Tongue (tissue), 2 donors: ENCODE measurements around the gene PADI1. TPM values are rescaled to one million over a fixed set of nuclear protein-coding genes. Genes with fewer than 3 reads are reported as not detected.

Experiments
- DNase-seq: peaks from one replicate; pipeline ENCODE4 v3.0.0-alpha.2; 2015
- total RNA-seq: library from RNA; depleted of rRNA; stranded (reverse); fragments of >200 nt; gene quantifications from one replicate; pipeline ENCODE4 v1.2.3, GENCODE V29; 2014

PADI1 gene
- total RNA-seq, 1 donor from 2014 or later, result 10.3 TPM

DNA sequence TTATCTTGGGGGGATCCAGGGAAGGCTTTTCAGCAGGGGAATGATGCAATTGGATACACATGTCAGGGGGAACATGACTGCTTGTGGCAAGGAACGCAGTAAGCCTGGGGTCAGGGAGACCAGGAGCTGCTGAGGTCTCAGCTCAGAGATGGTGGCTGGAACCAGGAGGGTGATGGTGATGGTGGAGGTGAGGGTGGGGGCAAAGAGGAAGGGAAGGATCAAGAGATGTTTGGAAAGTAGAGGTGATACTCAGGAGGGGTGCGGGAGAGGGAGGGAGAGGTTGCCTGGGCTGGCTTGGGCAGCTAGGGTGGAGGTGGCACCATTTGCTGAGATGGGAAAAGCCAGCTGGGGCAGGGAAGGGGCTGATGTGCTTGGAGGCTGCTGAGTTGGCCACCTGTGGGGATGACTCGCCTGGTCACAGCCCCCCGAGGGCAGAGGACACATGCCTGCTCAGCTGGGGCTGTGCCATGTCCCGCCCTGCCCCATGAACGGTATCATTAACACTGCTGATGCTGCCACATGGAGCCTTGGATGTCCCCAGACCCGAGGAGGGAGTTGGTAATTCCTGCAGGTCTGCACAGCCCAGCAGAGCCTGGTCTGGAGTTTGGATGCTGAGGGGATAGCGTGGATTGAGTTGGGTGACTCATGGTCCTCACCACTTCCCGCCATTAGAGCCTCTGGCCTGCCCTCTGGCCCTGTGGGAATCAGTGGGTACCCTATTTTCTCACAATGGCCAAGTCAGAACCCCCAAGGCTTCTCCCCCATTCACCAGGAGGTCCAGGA, 6.3 kb upstream of the PADI1 start:
- DNase-seq, result no peak

DNA sequence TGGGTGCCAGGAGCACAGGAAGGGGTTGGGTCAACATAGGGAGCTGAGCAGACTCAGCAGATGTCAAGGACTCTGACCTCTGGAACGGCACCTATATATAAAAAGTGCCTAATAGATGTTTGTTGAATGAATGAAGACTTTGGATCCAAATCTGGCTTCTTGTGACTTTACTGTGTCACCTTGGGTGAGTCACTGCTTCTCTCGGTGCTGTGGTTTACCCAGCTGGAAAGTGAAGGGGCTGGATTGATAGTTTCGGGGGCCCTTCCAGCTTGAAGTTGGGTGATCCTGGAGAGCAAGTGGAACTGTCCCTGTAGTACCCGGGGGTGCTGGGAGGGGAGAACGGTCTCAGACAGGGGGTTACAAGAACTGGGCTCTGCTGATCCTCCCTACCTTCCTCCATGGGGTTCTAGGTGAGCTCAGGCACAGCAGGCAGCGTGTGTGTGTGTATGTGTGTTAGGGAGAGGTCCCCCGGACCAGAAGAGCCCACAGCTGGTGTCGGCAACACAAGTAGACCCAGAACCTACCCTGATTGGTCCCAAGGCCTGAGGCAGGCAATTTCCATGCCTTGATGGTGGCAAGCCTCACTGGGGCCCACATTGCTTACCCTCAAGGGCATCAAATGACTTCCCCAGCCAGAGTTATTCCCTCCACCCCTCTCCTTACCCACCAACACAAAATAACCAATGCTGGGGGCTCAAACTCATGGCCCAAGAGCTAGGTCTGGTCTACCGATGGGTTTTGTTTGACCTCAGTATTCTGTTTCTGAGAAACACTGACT, 5.5 kb upstream of the PADI1 start:
- DNase-seq, result no peak

DNA sequence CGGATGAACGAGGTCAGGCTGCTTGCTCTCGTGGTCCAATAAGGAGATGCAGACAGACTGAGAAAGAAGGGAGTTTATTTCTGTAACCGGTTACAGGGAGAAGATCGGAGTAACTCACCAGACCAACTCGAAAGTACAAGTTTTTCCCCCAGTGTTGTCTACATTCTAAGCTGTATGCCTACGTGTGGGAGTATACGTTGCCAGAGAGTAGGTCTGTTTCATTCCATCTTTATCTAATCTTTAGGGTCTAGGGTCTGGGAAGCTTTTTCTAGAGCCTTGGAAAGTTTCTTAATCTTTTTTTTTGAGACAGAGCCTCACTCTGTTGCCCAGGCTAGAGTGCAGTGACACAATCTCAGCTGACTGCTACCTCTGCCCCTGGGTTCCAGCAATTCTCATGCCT, 4.7 kb upstream of the PADI1 start:
- DNase-seq, result no peak

DNA sequence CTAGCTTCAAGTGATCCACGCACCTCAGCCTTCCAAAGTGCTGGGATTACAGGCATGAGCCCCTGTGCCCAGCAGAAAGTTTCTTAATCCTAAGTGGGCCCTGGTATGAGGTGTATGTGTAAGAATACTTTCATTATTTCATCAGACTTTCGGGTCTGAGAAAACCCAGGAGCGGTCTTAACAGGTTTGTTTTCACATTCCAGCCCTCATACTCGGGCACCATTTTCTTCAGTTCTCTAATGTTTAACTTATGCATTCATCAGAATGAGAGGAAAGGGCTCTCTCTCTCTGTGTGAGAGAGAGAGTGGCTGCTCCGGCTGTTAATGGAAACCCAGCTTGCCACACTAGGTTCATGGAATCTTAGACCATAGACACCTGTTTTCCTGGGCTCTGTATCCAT, 4.2 kb upstream of the PADI1 start:
- DNase-seq, result no peak

DNA sequence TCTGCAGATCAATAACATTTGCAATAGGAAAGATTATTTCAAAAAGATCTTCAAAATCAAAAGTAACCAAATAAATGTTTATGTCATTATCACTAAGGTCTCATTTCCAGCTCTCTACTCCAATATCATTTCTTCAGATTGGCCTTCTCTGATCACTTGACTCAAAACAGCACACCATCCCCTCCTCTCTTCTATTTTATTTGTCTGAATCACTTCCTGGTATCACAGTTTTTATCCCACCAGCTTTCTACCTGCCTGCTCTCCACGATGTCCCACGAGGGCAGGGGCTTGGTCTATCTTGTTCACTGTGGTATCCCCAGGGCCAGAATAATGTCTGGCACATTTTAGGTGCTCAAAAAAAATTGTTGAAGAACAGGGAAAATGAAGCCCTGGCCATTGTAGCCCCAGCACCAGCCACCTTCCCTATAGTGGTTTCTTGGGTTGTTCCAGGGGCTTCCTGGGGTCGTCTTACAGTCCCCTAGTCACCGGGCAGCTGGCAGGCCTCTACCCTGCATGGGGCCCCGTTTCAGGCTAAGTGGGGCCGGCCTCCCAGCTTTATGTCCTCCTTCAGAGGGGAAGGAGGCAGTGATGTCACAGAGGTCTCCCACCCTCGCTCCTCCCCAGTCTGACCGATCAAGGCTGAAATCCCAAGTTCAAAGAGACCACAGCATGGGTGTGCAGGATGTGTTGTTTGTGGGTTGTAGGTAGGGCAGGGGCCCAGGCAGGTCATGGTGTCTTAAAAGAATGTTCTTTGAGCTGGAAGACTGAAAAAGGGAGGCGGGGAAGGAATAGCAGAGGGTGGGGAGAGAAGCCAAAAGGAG, 3.5 kb upstream of the PADI1 start:
- DNase-seq, result no peak

DNA sequence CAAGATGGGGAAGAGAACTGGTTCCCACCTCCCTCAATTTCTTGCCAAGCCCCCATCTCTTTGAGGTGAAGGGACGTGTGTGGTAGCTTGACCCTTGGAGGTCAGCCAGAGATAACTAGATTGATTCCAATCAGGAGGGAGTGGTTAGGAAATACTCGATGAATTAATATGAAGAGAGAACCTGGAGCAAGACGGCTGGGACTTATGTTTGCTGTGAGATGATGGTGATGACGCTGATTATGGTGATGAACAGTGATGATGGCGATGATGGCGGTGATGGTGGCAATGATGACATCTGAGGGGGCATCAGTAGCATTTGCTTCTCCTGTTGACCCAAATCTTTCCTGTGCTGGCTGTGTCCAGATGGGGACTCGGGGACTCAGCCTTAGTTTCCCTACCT, 724 bp downstream of the PADI1 start:
- DNase-seq, result no peak

DNA sequence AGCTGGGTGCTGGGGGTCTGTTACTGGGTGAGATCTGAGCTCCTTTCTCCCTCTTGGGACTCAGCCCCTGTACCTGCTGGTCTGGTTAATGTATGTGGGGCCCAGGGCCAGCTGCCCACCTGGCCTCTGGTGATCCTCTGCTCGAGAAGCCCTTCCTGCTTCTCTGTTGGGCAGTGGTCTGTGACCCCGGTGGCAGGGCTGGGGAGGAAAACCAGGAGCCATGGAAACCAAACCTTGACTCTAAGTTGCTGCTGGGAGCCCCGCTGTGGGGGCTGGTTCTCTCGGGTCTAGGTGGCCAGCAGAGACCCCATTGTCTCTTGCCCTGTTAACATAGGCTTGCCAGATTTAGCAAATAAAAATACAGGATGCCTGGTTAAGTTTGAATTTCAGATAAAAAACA, 1.3 kb downstream of the PADI1 start:
- no peak for DNase-seq

DNA sequence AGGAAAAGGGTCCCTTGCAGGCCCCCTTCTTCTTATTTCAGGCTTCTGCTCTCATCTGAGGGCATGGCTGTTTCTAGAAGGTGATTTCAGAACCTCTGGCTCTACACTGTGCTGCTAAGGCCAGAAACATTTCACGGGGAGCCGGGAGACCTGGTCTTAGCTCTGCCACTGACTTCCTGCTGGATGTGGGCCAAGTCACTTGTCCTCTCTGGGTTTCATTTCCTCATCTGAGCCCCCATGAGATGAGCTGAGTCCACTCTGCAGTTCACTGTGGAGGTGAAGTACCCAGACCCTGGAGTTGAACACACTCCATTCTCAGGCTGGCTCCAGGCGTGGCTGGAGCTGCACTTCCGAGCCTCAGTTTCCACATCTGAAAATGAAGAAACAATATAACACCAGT, 2.1 kb downstream of the PADI1 start:
- peak; percentile 32 for DNase-seq

DNA sequence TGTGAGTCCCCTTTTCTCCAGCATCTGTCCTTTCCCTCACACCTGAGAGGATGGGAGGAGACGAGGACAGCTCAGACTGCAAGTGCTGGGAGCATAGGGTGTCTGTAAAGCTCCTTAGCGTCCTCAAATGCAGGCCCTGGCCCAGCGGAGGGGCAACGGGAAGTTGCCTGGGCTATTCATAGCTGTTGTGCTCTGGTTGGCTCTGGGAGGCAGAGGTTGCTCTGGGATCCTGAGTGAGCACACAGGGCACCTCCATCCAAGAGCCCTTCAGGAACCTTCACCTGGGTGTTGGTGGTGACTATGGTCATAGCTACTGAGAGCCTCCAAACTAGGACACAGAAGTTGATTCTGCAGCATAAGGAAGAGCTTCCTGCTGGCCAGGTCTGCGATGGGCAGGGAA, 2.6 kb downstream of the PADI1 start:
- no peak for DNase-seq

DNA sequence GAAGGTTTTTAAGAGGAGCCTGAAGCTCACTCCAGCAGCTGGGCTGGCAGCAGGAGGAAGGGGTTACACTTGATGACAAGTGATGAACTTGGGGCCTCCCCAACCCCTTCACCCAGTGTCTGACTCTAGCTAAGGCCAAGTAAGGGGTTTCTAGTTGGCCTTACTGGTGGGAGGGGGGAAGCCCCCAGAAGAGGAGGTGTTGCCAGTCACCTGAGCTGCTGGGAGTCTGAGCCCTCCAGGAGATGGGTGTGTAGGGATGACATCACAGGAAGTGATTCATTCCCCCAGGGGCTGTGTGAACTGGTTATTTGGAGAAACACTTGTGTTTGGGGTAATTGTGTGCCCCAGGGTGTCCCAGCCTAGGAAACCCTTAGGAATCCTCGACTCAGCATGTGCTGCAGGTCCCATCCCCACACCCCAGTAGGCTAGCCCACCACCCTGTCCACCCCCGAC, 3.1 kb downstream of the PADI1 start:
- peak; percentile 22 for DNase-seq

DNA sequence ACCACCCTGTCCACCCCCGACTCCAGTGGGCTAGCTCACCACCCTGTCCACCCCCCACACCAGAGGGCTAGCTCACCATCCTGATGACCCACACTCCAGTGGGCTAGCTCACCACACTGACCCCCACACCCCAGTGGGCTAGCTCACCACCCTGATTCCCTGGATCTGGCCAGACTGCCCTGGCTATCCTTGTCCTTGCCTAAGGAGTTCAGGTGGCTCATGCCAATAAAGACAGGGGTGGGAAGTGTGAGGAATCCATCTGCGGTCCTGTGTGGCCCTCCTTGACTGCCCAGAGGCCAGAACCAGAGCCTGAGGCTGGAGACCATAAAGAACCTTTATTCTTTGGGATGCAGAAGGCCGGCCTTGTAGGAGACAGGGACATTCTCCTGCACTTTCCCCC, 3.6 kb downstream of the PADI1 start:
- no peak for DNase-seq

DNA sequence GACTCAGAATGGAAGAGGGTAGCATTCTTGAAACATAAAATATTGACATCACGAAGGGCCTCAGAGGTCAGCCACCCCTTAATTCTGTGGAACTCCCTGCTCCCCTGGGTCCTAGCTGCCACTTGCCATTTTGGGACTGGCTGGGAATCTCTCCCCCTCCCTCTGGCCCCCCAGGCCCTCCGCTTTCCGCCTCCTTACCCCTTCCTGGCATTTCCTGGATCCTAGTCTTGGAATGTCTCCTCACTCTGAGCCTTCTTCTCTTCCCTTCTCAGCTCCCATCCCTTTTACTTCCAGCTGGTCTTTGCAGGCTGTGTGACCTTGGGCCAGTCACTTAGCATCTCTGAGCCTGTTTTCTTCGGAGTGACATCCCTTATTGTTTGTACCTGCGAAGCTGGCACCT, 4.5 kb downstream of the PADI1 start:
- DNase-seq, result no peak

DNA sequence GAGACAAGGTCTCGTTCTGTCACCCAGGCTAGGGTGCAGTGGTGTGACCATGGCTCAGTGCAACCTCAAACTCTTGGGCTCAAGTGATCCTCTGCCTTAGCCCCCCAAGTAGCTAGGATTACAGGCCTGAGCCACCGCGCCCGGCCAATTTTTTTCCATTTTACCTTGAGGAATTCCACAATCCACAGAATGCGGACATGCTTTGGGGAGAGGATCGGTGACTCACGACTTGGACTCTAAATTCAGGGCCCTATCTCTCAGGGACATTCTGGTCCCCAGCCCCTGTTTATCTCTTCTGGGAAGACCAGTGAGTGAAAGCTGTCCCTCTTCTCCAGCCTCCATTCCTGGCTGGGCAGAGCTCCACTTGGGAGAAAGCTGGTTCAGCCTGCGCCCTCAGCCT, 5.2 kb downstream of the PADI1 start:
- no peak for DNase-seq

DNA sequence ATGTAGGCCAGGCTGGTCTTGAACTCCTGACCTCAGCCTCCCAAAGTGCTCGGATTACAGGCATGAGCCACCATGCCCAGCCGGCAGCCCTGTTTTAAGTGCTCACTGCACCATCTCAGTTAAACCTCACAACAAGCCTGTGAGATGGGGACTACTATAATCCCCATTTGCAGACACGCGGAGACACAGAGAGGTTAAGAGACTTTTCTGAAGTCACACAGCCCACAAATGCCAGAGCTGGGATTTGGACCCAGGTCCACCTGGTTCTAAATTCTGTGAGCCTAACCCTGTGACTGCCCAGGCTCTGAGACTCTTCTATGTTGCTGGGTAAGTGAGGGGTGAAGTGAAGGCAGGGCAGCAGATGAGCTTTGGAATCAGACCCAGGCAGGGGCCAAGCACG, 6.4 kb downstream of the PADI1 start:
- DNase-seq, result no peak

DNA sequence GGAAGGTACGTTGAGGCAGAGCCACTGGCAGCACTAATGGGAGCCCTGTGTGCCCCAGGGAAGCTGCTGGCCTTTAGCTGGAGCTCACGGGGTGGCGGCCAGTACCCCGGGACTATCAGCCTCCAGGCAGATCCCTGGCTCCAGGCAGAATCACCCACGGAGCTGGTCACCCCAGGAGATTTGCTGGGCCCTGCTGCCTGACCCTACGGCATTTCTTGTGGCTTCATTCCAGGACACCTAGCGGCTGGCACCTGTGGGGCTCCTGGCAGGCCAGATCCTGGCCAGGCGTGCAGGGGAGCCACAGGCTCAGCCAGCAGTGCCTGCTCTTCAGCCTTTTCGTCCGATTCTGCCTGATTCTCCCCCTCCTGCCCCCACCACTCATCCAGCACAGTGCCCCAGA, 7.1 kb downstream of the PADI1 start:
- DNase-seq, result no peak

DNA sequence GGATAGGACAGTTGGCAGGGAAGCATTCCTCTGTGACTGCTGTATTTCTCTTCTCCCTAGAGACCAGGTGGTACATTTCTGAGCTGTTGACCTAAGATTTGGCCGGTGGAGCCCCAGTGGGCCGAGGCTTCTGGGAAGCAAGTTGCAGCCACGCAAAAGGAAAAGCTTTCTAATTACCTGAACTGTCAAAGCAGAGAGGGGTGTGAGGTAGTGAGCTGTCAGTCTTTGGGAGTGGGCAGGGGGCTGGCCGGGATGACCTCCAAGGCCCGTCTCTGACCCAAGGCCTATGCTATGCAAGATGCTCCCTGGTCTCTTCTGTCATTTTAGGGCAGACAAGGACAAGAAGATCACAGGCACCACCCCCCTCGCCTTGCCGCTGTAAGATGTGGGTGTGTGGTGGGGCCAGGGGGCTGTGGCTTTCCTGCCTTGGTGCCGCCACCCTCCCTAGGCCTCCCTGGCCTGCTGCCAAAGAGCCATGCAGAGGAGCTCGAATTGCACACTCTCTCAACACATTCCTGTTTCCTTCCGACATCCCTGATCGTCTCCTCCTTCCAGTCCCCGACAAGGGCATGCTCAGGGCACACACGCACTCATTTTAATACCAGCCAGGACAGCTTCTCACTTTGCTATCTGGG, 7.7 kb downstream of the PADI1 start:
- DNase-seq, result peak; percentile 90

DNA sequence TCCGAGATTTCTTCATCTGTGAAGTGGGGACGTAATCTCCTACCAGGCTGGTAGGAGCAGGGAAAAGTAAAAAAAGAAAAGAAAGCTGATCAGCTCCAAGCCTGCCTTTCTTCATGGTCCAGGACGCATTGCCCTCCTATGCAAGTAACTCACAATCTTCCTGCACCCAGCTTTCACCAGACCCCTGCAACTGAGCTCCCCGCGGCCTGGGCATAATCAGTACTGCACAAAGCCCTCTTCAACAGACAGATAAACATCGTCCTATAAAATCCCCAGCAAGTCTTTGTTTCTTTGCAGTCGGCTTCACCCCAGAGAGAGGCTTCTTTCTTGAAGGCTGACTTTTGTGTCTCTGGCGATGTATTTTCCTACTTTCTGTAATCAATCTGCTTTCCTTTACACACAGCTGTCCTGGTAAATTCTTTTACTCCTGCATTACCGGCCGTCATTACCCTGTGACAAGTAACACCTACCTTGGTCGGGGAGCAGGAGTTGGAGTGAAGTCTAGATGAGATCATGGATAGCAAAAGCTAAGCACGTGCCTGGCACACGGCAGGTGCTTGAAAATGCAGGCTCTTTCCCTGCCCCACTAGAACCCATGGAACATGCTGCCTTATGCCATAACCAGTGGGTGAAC, 8.3 kb downstream of the PADI1 start:
- DNase-seq, result peak; percentile 19

DNA sequence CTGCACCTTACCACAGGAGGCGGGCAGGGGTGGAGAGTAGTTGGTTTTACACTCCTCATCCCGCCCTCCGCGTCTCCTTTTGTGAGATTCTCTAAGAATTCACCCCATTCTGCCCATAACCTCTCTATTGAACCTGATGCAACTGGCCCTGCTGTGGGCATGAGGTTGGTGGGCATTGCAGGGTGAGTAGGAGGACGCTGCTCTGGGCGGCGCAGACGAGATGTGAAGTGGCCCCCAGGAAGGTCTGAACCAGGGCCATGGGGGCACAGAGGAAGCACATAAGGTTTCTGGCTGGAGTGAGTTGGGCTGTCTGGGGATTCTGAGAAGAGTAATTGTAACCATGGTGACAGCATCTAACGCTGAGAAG, 8.8 kb downstream of the PADI1 start:
- no peak for DNase-seq

DNA sequence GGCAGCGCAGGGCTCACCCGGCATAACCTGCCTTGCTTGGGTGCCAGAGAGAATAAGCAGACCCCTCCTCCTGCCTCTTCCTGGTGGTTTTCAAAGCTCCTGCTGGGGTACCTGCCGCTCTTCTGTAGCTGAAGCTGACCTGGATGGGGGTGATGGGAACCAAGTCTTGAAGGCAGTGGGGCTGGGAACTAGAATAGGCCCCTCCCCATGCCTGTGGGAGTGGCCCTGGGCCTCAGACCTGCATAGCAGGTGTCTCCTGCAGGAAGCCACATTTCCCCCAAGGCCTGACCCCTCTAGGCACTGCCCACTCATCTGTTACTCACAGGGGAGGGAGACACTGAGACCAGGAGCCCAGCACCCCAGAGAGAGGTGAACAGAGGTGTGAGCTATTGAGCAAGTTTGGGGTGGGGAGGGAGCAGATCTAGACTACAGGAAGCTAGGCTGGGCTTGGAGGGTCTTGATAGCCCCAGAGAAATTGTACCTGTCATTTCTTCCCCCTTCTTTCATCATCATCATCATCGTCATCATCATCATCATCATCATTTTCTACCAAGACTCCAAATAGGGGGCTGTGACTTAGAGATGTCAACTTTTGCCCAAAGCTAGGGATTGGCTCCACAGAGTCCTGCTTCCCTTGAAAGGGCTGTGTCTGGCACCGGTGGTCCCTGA, 10.1 kb downstream of the PADI1 start:
- no peak for DNase-seq

DNA sequence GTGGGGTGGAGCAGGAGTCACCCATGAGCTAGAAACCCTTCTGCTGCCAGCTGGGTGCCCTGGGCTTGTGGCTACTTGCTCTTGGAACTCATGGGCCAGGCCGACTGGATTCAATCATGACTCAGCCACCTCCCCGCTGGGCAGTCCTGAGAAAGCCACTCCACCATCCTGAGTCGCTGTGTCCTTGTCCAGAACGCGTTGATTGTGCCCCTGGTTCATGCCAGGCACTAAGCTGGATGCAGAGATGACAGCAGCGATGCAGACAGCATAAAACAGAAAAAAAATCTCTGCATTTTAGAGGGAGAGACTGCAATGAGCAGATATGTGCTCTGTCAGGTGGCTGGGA, 10.6 kb downstream of the PADI1 start:
- DNase-seq, result no peak

DNA sequence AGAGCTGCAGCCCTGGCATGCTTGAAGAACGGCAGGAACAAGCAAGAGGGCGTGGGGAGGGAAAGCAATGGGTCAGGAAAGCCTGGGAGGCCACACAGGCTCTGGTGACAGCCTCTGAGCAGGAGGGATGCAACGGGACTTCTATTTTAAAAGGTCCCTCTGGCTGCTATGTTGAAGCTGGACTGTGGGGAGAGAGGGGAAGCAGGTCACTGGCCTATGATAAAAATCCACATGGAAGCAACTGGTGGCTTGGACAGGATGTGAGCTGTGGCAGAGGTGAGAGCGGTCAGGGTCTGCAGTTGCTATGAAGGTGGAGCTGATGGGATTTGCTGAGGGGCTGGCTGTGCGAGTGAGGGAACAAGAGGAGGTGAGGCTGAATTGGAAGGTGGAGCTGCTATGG, 11.2 kb downstream of the PADI1 start:
- no peak for DNase-seq

DNA sequence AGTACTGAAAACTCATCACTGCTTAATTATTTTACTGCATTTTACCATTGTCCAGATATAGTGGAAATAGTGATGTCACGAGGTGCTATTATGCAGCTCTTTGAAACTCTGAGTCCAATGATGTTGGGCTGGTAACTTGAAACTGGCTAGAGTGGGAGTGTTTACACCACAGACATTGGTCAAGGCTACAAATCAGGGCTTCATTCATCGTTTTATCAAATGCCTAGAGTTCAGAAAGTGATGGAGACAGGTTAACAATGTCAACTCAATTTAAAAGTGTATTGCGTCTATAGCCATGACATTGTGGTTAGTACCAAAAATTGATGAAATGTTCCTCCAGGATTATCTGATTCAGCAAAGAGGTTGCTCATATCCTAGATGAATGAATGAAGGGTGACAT, 12.7 kb downstream of the PADI1 start:
- DNase-seq, result no peak
